Measurements from ENCODE around the gene TRAIP. TPM values are rescaled to one million over a fixed set of nuclear protein-coding genes. Genes with fewer than 3 reads are reported as not detected.

Gene TRAIP
- total RNA-seq, 1 donor = 1.4 TPM

- H3K4me3 ChIP-seq (ENCODE audit: insufficient read depth, low read length) = no peak overlapping the region
- H2AFZ ChIP-seq (ENCODE audit: low read length) = no peak overlapping the region
- no peak overlapping the region for H3K27ac ChIP-seq (ENCODE audit: low read depth, low read length)
- H3K79me2 ChIP-seq (ENCODE audit: insufficient read depth, low read length) = no peaks in the 10 kb centered on the region
- peak; percentile 78 for DNase-seq (ENCODE audit: insufficient read length, low spot score, missing footprints)
- no peaks in the 10 kb centered on the region for H4K20me1 ChIP-seq (ENCODE audit: insufficient read depth, low read length)
- H3K4me2 ChIP-seq (ENCODE audit: insufficient read depth, low read length) = no peak overlapping the region
- no peaks in the 10 kb centered on the region for H3K9me3 ChIP-seq (ENCODE audit: low read depth, low read length)
- no peak for TF ChIP-seq CTCF (IDR thresholded peaks at IDR 0.05; ENCODE audit: extremely low read depth, low read depth, low read length)
- H3K4me1 ChIP-seq (ENCODE audit: insufficient read depth, low read length) = no peaks in the 10 kb centered on the region
- peaks cover 37% of the 10 kb centered on the region for H3K27me3 ChIP-seq (ENCODE audit: insufficient read depth, low read length)
- H3K36me3 ChIP-seq (ENCODE audit: insufficient read depth, low read length) = no peaks in the 10 kb centered on the region
These were observed 16.5 kb upstream of the TRAIP start for GRCh38 chr3:49872801-49873281.

DNA sequence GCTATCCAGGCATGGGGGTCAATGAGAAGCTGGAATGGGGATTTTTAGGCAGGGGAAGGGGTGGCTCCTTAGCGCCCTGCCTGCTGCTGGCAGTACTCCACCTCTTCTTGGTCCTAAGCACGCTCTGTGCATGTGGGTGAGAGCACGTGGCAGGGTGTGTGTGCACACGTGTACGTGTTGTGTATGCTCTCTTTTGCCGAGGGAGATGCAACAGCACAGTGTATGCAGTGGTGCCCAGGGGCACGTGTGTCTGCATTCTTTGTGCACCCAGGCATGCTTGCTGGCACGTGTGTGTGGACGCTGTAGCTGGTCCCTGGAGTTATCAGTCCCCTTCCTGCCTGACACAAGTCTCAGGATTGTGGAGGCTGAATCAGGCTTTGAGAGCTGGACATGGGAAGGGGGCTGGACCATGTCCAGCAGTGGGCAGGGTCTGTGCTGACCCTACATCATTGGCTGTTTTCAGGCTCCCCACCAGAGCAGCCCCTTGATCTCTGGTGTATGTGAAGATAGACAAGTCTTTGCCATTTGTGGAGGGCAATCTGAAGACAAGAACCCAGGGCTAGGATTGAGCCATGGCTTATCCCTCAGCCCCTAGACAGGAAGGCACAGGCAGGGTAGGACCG, 15.3 kb upstream of the TRAIP start:
- no peaks in the 10 kb centered on the region for H3K9me3 ChIP-seq (ENCODE audit: low read depth, low read length)
- no peak overlapping the region for H3K4me2 ChIP-seq (ENCODE audit: insufficient read depth, low read length)
- no peaks in the 10 kb centered on the region for H3K36me3 ChIP-seq (ENCODE audit: insufficient read depth, low read length)
- H2AFZ ChIP-seq (ENCODE audit: low read length) = no peak overlapping the region
- peak; percentile 78 for DNase-seq (ENCODE audit: insufficient read length, low spot score, missing footprints)
- H3K79me2 ChIP-seq (ENCODE audit: insufficient read depth, low read length) = no peaks in the 10 kb centered on the region
- peaks cover 42% of the 10 kb centered on the region for H3K27me3 ChIP-seq (ENCODE audit: insufficient read depth, low read length)
- H3K27ac ChIP-seq (ENCODE audit: low read depth, low read length) = no peak overlapping the region
- H4K20me1 ChIP-seq (ENCODE audit: insufficient read depth, low read length) = no peaks in the 10 kb centered on the region
- H3K4me3 ChIP-seq (ENCODE audit: insufficient read depth, low read length) = no peak overlapping the region
- TF ChIP-seq CTCF (IDR thresholded peaks at IDR 0.05; ENCODE audit: extremely low read depth, low read depth, low read length) = no peak
- no peaks in the 10 kb centered on the region for H3K4me1 ChIP-seq (ENCODE audit: insufficient read depth, low read length)

DNA sequence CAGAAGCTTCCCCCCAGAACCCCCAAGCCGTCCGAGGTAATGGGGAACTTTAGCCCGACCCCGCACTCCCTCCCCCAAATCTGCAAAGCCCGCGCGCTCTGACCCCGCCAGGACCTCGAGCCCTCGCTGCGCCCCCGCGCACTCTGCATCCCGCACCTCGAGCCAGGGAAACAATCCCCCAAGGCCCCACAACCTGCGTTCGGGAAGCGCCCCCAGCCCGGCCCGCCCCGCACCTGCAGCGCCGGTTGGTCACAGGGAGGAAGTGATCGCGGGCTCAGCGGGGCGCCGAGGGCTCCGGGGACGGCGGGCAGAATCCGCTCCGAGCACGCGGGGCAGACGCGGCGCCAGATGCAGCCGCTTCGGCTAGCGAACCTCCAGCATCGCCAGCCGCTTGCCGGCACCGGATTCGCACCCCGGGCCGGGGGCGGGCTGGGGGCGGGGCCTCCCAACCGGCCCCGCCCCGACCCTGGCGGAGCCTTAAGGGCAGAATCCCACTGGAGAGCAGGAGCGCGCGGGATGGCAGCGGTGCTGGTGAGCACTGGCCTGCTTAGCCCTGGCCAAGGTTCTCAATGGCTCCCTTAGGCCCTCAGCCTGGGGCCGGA, 13.3 kb upstream of the TRAIP start, which contains the start of gene CAMKV:
CAMKV (minus strand) TSS at position 382 of the 602 bp plus-strand sequence. CDS start 7,518 bp downstream, outside the sequence.
- Histone ChIP-seq H3K4me1 (ENCODE audit: insufficient read depth, low read length) (no peaks in the 10 kb centered on the region), H3K79me2 (ENCODE audit: insufficient read depth, low read length) (no peaks in the 10 kb centered on the region), H2AFZ (ENCODE audit: low read length) (no peak within 1 kb of the TSS), H3K36me3 (ENCODE audit: insufficient read depth, low read length) (no peaks in the 10 kb centered on the region), H3K4me2 (ENCODE audit: insufficient read depth, low read length) (no peak within 1 kb of the TSS), H3K4me3 (ENCODE audit: insufficient read depth, low read length) (no peak within 1 kb of the TSS), H3K27me3 (ENCODE audit: insufficient read depth, low read length) (peaks cover 46% of the 10 kb centered on the region), H3K27ac (ENCODE audit: low read depth, low read length) (no peak within 1 kb of the TSS), H3K9me3 (ENCODE audit: low read depth, low read length) (no peaks in the 10 kb centered on the region), H4K20me1 (ENCODE audit: insufficient read depth, low read length) (no peaks in the 10 kb centered on the region)
- DNase-seq (ENCODE audit: insufficient read length, low spot score, missing footprints) = peak; percentile 88
- TF ChIP-seq CTCF (IDR thresholded peaks at IDR 0.05; ENCODE audit: extremely low read depth, low read depth, low read length) = no peak

DNA sequence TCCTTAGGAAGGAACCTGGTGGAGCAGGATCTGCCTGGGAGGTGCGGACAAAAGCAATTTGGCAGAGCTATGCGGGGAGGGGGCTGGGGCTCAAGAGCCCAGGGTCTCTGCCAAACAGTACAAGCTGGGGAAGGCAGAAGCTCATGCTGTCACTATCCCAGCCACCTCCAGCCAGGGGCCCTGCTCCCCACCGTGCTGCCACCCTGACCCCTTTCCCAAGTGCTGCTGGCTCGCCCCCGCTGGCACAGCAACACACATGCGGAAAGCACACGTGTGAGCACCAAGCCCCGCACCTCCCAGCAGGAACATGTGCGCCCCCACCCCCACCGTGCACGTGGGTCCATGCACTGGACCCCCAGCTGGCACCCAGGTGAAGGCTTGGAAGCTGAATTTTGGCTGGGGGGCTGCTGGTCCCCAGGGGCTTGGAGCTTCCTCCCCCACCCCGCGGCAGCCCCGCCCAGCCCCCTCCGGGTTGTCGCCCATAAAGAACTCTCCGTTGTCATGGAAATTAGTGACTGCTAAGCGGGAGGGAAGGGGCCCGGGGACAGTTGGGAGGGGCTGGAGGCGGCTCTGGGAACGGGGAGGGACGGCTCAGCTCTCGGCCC, 12.6 kb upstream of the TRAIP start:
- H3K27me3 ChIP-seq (ENCODE audit: insufficient read depth, low read length) = peaks cover 51% of the 10 kb centered on the region
- no peak overlapping the region for H3K4me2 ChIP-seq (ENCODE audit: insufficient read depth, low read length)
- no peak overlapping the region for H3K4me3 ChIP-seq (ENCODE audit: insufficient read depth, low read length)
- H3K4me1 ChIP-seq (ENCODE audit: insufficient read depth, low read length) = no peaks in the 10 kb centered on the region
- H4K20me1 ChIP-seq (ENCODE audit: insufficient read depth, low read length) = no peaks in the 10 kb centered on the region
- H3K9me3 ChIP-seq (ENCODE audit: low read depth, low read length) = no peaks in the 10 kb centered on the region
- H3K79me2 ChIP-seq (ENCODE audit: insufficient read depth, low read length) = no peaks in the 10 kb centered on the region
- no peak for TF ChIP-seq CTCF (IDR thresholded peaks at IDR 0.05; ENCODE audit: extremely low read depth, low read depth, low read length)
- peak; percentile 57 for DNase-seq (ENCODE audit: insufficient read length, low spot score, missing footprints)
- H3K36me3 ChIP-seq (ENCODE audit: insufficient read depth, low read length) = no peaks in the 10 kb centered on the region
- no peak overlapping the region for H3K27ac ChIP-seq (ENCODE audit: low read depth, low read length)
- no peak overlapping the region for H2AFZ ChIP-seq (ENCODE audit: low read length)

All from osteoblast (primary cell).